Panc1 (cell line): ENCODE data around the gene TBCE.

Experiments
- POLR2AphosphoS5 ChIP-seq: IDR thresholded peaks from 2 replicates; pipeline ENCODE4 v1.6.1; 2012; ENCODE audit warnings: mild to moderate bottlenecking, low read depth, low read length, moderate library complexity
- REST ChIP-seq, 2 experiments: IDR thresholded peaks; 2 replicates each; pipeline ENCODE4 v1.6.1; 2011 to 2012; ENCODE audit warnings: low read depth in 2 of 2, control low read depth in 1 of 2, low read length in 1 of 2, mild to moderate bottlenecking in 1 of 2, moderate library complexity in 1 of 2; ENCODE audit not compliant: insufficient read depth in 1 of 2
- SIN3A ChIP-seq: IDR thresholded peaks from 2 replicates; pipeline ENCODE4 v1.6.1; 2012; ENCODE audit warnings: low read depth, mild to moderate bottlenecking, low read length, moderate library complexity, borderline replicate concordance; ENCODE audit not compliant: insufficient read depth
- TCF7L2 ChIP-seq: IDR thresholded peaks from 2 replicates; pipeline ENCODE4 v1.6.1; 2011; ENCODE audit warnings: mild to moderate bottlenecking, low read depth, low read length, inconsistent platforms
- TF ChIP-seq, protein P1 (sequence below): fragments of 450-650 bp; IDR thresholded peaks from 2 replicates; pipeline ENCODE4 v1.5.1; 2017; ENCODE audit warnings: mild to moderate bottlenecking

- TF ChIP-seq POLR2AphosphoS5 (peak; percentile 89), REST (IDR thresholded peaks at IDR 0.05; ENCODE audit: insufficient read depth in 1 of 2, low read depth in 2 of 2, low read length in 1 of 2) (no peak), SIN3A (peak; percentile 19; the same call in 1 of the 2 replicates), TCF7L2 (0 out of 2 replicates have a peak, but pooled peaks have one; percentile 39)
- TF ChIP-seq, protein P1, sequence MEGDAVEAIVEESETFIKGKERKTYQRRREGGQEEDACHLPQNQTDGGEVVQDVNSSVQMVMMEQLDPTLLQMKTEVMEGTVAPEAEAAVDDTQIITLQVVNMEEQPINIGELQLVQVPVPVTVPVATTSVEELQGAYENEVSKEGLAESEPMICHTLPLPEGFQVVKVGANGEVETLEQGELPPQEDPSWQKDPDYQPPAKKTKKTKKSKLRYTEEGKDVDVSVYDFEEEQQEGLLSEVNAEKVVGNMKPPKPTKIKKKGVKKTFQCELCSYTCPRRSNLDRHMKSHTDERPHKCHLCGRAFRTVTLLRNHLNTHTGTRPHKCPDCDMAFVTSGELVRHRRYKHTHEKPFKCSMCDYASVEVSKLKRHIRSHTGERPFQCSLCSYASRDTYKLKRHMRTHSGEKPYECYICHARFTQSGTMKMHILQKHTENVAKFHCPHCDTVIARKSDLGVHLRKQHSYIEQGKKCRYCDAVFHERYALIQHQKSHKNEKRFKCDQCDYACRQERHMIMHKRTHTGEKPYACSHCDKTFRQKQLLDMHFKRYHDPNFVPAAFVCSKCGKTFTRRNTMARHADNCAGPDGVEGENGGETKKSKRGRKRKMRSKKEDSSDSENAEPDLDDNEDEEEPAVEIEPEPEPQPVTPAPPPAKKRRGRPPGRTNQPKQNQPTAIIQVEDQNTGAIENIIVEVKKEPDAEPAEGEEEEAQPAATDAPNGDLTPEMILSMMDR, result no peak
Observed at GRCh38 chr1:235328271-235329138, 38.7 kb upstream of the TBCE start, which contains the start of gene GGPS1.
